MM.1S (cell line): ENCODE results near the gene CCSER1.
"Not testable (repeated sequence)": the region's sequence is repeated elsewhere in the genome, so short reads cannot be mapped to it uniquely, and the experiment has no call there.

Experiments
- DNase-seq: peaks from one replicate; pipeline ENCODE4 v3.0.0-alpha.2; 2015
- H2AFZ ChIP-seq: fragments of 300-600 bp; sonication (generic); 2 replicates; pipeline ENCODE4 v1.6.0; 2016; ENCODE audit warnings: antibody characterized with exemption, low read length
- H3F3A ChIP-seq: fragments of 300-600 bp; sonication (generic); 2 replicates; pipeline ENCODE4 v1.6.1; 2016; ENCODE audit warnings: mild to moderate bottlenecking, antibody characterized with exemption, low read length, moderate library complexity, mixed read lengths; ENCODE audit not compliant: insufficient read depth
- H3K27ac ChIP-seq: fragments of 300-600 bp; sonication (generic); 2 replicates; pipeline ENCODE4 v1.5.1; 2016; ENCODE audit warnings: mild to moderate bottlenecking, low read length
- H3K27me3 ChIP-seq: fragments of 300-600 bp; sonication (generic); replicated peaks from 2 replicates; pipeline ENCODE4 v1.6.0; 2016; ENCODE audit warnings: low read length; ENCODE audit not compliant: insufficient read depth
- H3K36me3 ChIP-seq: fragments of 300-600 bp; sonication (generic); replicated peaks from 2 replicates; pipeline ENCODE4 v1.6.1; 2016; ENCODE audit warnings: mild to moderate bottlenecking, low read length, mixed read lengths; ENCODE audit not compliant: insufficient read depth
- H3K4me1 ChIP-seq: fragments of 300-600 bp; sonication (generic); 2 replicates; pipeline ENCODE4 v1.6.1; 2016; ENCODE audit warnings: low read length, mixed read lengths
- H3K4me2 ChIP-seq: fragments of 300-600 bp; sonication (generic); 2 replicates; pipeline ENCODE4 v1.6.0; 2016; ENCODE audit warnings: low read depth, low read length
- H3K4me3 ChIP-seq: fragments of 300-600 bp; sonication (generic); 2 replicates; pipeline ENCODE4 v1.5.1; 2016; ENCODE audit warnings: low read length, mixed read lengths
- H3K79me2 ChIP-seq: fragments of 300-600 bp; sonication (generic); 2 replicates; pipeline ENCODE4 v1.6.1; 2016; ENCODE audit warnings: mixed run types, low read length, mixed read lengths
- H3K9ac ChIP-seq: fragments of 300-600 bp; sonication (generic); 2 replicates; pipeline ENCODE4 v1.6.1; 2016; ENCODE audit warnings: low read length, mixed read lengths
- H3K9me2 ChIP-seq: fragments of 300-600 bp; sonication (generic); replicated peaks from 2 replicates; pipeline ENCODE4 v1.6.1; 2016; ENCODE audit warnings: mild to moderate bottlenecking, low read length, mixed read lengths; ENCODE audit not compliant: insufficient read depth
- H3K9me3 ChIP-seq: fragments of 300-600 bp; sonication (generic); replicated peaks from 2 replicates; pipeline ENCODE4 v1.6.1; 2016; ENCODE audit warnings: mild to moderate bottlenecking, low read length, mixed read lengths; ENCODE audit not compliant: insufficient read depth
- H4K20me1 ChIP-seq: fragments of 300-600 bp; sonication (generic); 2 replicates; pipeline ENCODE4 v1.6.1; 2016; ENCODE audit warnings: mild to moderate bottlenecking, low read length, moderate library complexity, mixed read lengths; ENCODE audit not compliant: insufficient read depth
- CTCF ChIP-seq: fragments of 300-600 bp; sonication (generic); IDR thresholded peaks from 2 replicates; pipeline ENCODE4 v1.5.1; 2016; ENCODE audit warnings: antibody characterized with exemption, low read length, mixed read lengths
- EZH2 ChIP-seq: fragments of 300-600 bp; sonication (generic); optimal IDR thresholded peaks from 2 replicates; pipeline ENCODE3; 2017; ENCODE audit warnings: low read depth, mild to moderate bottlenecking, antibody characterized with exemption, low read length, mixed read lengths
- EZH2phosphoT487 ChIP-seq: fragments of 300-600 bp; sonication (generic); IDR thresholded peaks from 2 replicates; pipeline ENCODE4 v1.6.1; 2018; ENCODE audit warnings: antibody characterized with exemption, low read length

CCSER1 gene

DNA sequence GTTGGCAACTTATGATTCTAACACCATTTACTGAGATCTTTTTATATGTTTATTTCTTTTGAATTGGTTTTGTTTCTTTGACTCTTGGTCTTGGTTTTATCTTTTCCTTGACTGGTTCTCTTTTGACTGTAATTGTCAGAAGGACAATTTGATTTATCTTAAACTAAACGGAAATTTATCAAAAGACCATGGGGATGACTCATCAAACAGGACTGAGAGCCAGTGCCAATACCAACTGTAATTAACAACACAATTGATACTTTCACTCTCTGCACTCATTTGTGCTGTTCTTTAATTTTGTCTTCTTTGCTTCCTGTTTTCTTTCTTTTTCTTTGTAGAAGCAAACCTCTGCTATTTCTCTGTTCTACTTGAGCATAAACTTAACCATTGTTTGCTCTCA is 776.8 kb downstream of the CCSER1 start:
- no peaks in the 10 kb centered on the region for H3K9me3 ChIP-seq
- no peak overlapping the region for H3K9ac ChIP-seq
- H3K79me2 ChIP-seq = no peaks in the 10 kb centered on the region
- no peaks in the 10 kb centered on the region for H3K36me3 ChIP-seq
- H3K27me3 ChIP-seq = no peaks in the 10 kb centered on the region
- H3K4me1 ChIP-seq = 0 out of 2 replicates have a peak, but pooled peaks cover 9% of the 10 kb centered on the region
- DNase-seq = no peak
- no peak overlapping the region for H3K4me2 ChIP-seq
- TF ChIP-seq EZH2 = no peak
- no peak for TF ChIP-seq CTCF
- no peak for TF ChIP-seq EZH2phosphoT487
- H2AFZ ChIP-seq = no peak overlapping the region
- no peaks in the 10 kb centered on the region for H3K9me2 ChIP-seq
- H3F3A ChIP-seq = no peaks in the 10 kb centered on the region
- no peaks in the 10 kb centered on the region for H4K20me1 ChIP-seq
- no peak overlapping the region for H3K4me3 ChIP-seq
- H3K27ac ChIP-seq = no peak overlapping the region

DNA sequence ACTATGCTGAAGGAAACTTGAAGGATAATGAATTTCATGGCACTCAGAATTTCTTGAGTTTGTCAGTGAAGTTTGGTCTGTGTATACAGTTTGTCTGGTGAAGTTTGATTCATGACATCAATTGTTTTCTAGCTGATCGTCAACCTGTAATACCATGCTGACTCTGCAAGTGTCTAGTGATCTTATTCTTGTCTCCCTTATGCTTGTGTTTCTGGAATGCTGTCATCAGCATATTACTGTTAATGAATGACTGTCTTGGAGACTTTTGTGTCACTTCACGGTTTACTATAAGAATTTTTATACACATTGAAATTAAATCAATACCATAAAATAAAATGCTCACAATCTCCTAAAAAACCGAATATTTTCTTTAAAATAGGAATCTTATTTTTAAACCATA is 779.0 kb downstream of the CCSER1 start:
- H3K27ac ChIP-seq = no peak overlapping the region
- H3F3A ChIP-seq = no peaks in the 10 kb centered on the region

GRCh38 chr4:90911724-90912434 is 784.7 kb downstream of the CCSER1 start:
- not testable (repeated sequence) for H3K4me2 ChIP-seq, H4K20me1 ChIP-seq, H3K36me3 ChIP-seq, DNase-seq, H3K27me3 ChIP-seq, H3K27ac ChIP-seq, H3K9ac ChIP-seq, H3K4me3 ChIP-seq, H3K9me2 ChIP-seq, H2AFZ ChIP-seq, H3K9me3 ChIP-seq, H3K4me1 ChIP-seq, H3F3A ChIP-seq, H3K79me2 ChIP-seq

More for the DNA sequence above, 779.0 kb downstream of the CCSER1 start:
- Histone ChIP-seq H3K9me2 (no peaks in the 10 kb centered on the region), H3K4me2 (no peak overlapping the region), H3K27me3 (no peaks in the 10 kb centered on the region), H3K36me3 (no peaks in the 10 kb centered on the region), H3K9ac (no peak overlapping the region), H3K79me2 (no peaks in the 10 kb centered on the region), H4K20me1 (no peaks in the 10 kb centered on the region), H3K4me1 (0 out of 2 replicates have a peak, but pooled peaks cover 9% of the 10 kb centered on the region), H3K9me3 (no peaks in the 10 kb centered on the region), H2AFZ (no peak overlapping the region), H3K4me3 (no peak overlapping the region)
- TF ChIP-seq EZH2phosphoT487 (no peak), CTCF (no peak), EZH2 (no peak)
- no peak for DNase-seq

DNA sequence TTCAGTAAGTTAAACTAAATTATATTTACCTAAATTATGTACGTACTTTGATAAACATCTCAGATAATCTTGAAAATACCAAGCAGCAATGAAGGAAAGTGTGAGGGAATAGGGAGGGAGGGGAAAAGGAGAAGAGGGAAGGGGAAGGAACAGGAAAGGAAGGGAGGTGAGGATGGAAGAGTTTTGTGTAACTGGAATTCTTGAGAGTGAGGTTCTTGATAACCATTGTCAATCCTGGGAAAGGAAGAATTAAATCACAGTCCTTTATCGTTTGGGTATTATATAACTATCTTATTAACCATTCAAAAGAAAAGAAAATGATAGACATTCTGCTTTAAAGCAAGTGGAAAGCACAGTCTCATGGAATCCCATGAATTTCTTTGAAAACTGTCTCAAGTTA is 795.0 kb downstream of the CCSER1 start:
- no peak overlapping the region for H3K4me2 ChIP-seq
- H3F3A ChIP-seq = no peaks in the 10 kb centered on the region
- H3K27me3 ChIP-seq = no peaks in the 10 kb centered on the region
- H4K20me1 ChIP-seq = no peaks in the 10 kb centered on the region
- no peak overlapping the region for H3K27ac ChIP-seq
- H2AFZ ChIP-seq = no peak overlapping the region
- DNase-seq = no peak
- H3K4me1 ChIP-seq = no peaks in the 10 kb centered on the region
- TF ChIP-seq EZH2phosphoT487 (no peak), CTCF (no peak), EZH2 (no peak)
- H3K36me3 ChIP-seq = no peaks in the 10 kb centered on the region; the same call in 1 of the 2 replicates
- no peaks in the 10 kb centered on the region for H3K9me3 ChIP-seq
- H3K79me2 ChIP-seq = no peaks in the 10 kb centered on the region
- no peak overlapping the region for H3K9ac ChIP-seq
- no peak overlapping the region for H3K4me3 ChIP-seq
- H3K9me2 ChIP-seq = no peaks in the 10 kb centered on the region
